Measurements from ENCODE around the gene SPOCK1.
"Not testable (repeated sequence)": the region's sequence is repeated elsewhere in the genome, so short reads cannot be mapped to it uniquely, and the experiment has no call there.

SPOCK1 gene

GRCh38 chr5:136957428-136957827 lies 541.7 kb downstream of the SPOCK1 start:
- H3K4me3 ChIP-seq (ENCODE audit: control insufficient read depth, low read depth, low read length) = no peak overlapping the region
- no peak for DNase-seq (ENCODE audit: low read depth)
- TF ChIP-seq CTCF (conservative IDR thresholded peaks at IDR 0.05; ENCODE audit: control insufficient read depth, insufficient read depth, low read depth, low read length) = no peak

GRCh38 chr5:136954142-136954541 lies 545.0 kb downstream of the SPOCK1 start:
- H3K4me3 ChIP-seq (ENCODE audit: control insufficient read depth, low read depth, low read length); DNase-seq (ENCODE audit: low read depth): not testable (repeated sequence)

GRCh38 chr5:136953346-136954069 lies 545.6 kb downstream of the SPOCK1 start:
- not testable (repeated sequence) for DNase-seq (ENCODE audit: low read depth); H3K4me3 ChIP-seq (ENCODE audit: control insufficient read depth, low read depth, low read length)

- H3K4me3 ChIP-seq (ENCODE audit: control insufficient read depth, low read depth, low read length) = no peak overlapping the region
- no peak for TF ChIP-seq CTCF (conservative IDR thresholded peaks at IDR 0.05; ENCODE audit: control insufficient read depth, insufficient read depth, low read depth, low read length)
- no peak for DNase-seq (ENCODE audit: low read depth)
Observed at GRCh38 chr5:136927571-136927970, 571.6 kb downstream of the SPOCK1 start.

- no peak for DNase-seq (ENCODE audit: low read depth)
- no peak for TF ChIP-seq CTCF (conservative IDR thresholded peaks at IDR 0.05; ENCODE audit: control insufficient read depth, insufficient read depth, low read depth, low read length)
- no peak overlapping the region for H3K4me3 ChIP-seq (ENCODE audit: control insufficient read depth, low read depth, low read length)
Observed at GRCh38 chr5:136926073-136926472, 573.1 kb downstream of the SPOCK1 start.

Data from fibroblast of mammary gland (primary cell).